Activated naive CD4-positive, alpha-beta T cell treated with anti-CD3 and anti-CD28 coated beads, Interleukin-2, amount 50 U/mL, for 16 hours (primary cell): ENCODE measurements around the gene TJP1.

Experiments used
- DNase-seq: peaks from one replicate; pipeline ENCODE4 v3.0.0-alpha.2; 2020

TJP1 gene

DNA sequence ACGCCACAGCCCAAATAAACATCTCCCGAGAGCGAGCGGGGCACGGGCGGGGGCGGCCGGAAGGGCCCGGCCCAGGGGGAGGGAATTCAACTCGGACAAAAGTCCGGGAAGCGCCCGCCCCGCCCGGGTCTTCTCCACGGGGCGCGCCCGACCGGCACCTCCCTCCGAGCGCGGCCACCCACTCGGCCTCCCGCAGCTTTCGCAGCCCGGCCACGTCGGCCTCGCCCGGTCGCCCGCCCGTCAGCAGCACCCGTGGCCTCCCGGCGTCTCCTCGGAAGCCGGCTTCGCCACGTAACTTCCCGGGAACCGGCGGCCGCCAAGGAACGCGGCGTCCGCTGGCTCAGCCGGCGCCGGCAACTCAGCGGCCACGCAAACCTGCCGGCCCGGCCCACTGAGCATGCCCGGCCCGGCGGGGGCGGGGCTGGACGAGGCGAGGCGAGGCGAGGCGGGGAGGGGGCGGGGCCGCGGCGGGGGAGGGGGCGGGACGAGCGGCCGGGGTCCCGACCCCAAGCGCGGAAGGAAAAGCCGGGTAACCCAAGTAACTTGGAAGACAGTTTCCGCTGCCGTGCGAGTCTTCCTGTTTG is at the start of gene TJP1:
Gene TJP1 (minus strand): TSS at position 369 of the 584 bp plus-strand sequence. CDS start 440 bp downstream, outside the sequence.
- no peak for DNase-seq

DNA sequence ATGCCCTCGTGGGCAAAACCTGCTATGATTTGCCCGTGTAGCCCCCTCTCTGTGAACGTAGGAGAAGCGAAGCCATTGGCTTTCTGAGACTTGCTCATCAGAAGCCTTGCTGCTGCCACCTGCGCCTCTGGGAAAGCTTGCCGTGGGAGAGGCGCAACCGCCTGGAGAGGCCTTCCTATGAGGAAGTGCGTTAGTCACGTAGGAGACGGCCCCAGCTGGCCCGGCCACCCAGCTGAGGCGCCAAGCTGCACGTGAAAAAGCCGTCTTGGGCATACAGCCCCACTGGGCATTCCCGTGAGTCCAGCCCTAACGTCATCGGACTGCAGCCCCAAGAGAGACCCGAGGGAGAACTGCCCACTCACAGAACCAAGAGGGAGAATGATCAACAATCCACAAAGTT is 49.1 kb upstream of the TJP1 start:
- no peak for DNase-seq

DNA sequence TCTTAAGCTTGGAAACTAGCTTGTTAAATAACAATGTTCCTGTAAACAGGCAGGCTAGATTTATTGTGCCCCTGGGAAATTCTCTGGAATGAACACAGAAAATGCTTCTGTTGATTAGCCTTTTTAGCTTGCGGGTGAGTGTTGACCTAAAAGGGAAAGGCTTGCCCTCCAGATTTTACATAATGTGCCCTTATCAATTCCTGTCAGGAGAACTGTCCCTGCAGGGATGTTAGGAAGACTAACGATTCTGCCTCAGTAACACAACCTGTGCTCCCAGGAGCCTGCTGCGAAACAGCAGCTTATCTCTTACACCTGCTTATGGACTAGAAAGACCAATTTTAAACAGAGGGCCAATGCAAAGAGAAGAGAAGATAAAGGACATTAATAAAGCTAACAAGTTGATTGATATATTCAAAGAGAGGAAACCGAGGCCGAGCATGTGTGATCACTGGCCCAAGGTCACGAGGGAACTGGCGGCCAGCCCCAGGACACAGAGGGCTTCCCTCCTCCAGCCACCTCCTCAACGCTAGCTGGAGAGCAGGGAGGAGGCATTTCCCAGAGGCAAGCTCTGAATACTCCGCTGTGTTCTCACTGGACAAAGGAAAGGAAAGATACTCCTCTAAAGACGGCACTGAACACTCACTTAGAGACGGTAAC is 48.4 kb upstream of the TJP1 start:
- no peak for DNase-seq

DNA sequence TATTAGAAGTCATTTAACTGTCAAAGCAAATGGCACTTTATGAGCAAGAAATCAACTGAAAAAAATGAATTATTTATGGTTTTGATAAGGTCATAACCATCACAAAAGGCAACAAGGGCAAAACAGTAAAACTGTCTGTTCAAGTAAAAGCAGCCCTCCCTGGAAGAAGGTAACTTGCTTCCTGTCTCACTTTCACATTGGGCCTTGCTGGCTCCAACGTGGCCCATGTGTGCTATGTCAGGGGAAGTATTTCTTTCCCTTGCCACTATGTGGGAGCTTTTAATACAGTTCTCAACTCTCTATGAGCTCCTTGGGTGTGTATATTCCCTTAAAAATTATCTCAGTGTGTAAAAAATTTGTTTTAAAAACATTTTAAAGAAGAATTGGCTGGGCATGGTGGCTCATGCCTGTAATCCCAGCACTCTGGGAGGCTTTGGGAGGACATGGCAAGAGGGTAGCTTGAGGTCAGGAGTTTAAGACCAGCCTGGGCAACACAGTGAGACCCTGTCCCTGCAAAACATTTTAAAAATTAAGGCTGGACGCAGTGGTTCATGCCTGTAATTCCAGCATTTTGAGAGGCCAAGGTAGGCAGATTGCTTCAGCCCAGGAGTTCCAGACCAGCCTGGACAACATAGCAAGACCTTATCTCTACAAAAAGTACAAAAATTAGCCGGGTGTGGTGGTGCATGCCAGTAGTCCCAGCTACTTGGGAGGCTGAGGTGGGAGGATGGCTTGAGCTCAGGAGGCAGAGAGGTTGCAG is 45.2 kb upstream of the TJP1 start:
- no peak for DNase-seq

DNA sequence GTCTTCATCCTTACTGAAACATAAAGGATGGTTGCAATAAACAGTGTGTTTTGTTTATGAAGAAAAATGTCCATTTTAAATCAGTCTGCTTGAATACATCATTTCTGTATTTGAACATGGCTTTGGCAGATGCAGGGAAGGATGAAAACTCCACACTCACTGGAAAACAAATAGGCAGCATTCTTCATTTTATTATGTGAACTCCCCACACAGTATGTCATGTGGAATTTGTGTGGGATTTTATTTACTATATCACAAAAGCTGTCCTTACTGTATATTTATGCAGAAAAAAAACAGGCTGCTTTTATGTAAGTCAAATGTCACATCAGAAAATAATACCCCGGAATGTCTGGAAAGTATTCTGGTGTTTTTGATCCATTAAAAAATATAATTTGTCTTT is 44.1 kb upstream of the TJP1 start:
- no peak for DNase-seq

DNA sequence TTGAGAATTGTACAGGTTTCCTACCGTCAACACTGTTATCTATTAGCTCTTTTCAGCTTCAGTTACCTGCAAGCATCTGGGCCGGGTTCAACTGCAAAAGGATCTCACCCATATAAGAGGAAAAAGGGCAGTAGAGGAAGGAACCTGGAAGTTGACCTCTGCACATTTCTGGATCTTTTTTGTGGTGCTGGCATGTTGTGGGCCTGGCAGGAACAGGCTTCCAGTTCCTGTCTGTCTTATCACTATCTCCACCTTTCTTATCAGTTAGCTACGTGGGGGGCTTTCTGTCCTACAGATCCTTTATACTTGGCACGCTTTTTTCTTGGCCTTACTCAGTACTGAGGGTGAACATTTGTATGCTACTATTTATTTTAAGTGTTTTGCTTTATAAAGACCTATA is 42.2 kb upstream of the TJP1 start:
- DNase-seq, result no peak

DNA sequence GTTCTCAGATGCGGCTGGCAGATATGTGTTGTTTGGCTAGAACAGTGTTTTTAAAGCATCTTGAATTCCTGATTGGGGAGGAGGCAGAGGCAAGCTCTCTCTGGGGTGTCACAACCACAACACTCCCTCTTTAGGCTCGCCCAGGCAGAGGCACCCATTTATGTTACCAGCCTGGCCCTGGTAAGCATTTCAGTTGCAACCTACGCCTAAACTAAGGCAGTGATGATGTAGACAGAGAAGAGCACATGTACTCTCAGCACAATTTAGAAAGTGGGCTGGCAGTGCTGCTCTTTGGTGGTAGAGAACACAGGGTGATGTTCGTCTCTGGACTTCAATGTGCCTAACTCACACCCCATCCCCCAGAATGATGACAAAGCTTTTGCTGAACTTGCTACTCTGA is 41.2 kb upstream of the TJP1 start:
- no peak for DNase-seq

DNA sequence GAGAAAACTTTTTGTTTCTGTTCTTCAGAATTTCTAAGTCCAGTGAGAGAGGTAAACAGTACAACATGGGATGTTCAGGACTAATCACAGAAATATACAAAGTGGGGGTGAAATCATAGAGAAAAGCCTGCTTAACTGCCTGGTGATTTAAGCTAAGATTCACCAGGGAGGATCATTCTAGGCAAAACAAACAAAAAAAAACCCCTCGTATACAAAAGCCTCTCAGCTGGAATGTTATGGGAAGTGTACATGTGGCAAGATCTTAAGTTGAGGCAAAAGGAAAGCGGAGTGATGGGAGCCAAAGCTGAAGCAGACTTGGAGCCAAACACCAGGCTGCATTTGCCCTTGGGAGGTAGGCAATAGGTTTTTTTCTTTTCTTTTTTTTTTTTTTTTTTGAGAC is 40.0 kb upstream of the TJP1 start:
- DNase-seq, result no peak

DNA sequence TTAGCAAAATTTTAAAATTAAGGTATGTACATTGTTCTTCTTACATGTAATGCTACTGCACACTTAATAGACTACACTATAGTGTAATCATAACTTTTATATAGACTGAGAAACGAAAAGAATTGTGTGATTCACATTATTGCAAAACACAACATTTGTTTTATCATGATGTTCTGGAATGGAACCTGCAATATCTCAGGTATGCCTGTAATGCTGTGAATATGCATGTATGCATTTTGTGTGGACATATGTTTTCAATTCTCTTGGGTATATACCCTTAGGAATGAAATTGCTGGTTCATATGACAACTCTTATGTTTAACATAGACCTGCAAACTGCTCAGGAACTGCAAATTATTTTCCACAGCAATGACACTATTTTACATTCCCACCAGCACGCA is 38.6 kb upstream of the TJP1 start:
- no peak for DNase-seq

DNA sequence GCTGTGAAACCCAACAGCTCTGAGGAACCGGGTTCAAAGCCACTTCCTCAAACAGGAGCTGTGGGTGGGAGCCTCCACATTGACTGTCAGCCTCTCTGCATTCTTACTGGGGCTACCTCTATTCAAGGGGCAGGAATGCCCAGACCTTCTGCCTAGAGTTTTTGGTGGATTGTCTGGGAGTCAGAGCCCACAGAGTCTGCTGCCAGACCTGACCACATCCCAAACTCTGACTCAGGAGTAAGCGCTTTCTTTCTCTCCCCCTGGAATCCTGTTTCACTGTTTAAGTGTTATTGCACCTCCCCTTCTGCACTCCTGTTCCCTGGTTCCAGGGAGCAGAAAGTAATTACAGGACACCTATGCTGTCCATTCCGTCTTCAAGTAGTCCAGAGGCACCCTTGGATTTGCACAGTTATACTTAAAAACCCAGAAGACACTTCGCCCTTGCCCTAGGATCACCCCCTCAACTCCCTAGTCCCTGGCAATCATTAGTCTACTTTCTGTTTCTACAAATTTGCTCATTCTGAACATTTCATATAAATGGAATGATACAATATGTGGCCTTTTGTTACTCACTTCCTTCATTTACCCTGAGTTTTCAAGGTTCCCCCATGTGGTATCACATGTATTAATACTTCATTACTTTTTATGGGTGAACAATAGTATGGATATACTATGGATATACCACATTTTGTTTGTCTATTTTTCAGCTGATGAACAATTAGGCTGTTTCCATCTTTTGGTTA is 37.9 kb upstream of the TJP1 start:
- no peak for DNase-seq

DNA sequence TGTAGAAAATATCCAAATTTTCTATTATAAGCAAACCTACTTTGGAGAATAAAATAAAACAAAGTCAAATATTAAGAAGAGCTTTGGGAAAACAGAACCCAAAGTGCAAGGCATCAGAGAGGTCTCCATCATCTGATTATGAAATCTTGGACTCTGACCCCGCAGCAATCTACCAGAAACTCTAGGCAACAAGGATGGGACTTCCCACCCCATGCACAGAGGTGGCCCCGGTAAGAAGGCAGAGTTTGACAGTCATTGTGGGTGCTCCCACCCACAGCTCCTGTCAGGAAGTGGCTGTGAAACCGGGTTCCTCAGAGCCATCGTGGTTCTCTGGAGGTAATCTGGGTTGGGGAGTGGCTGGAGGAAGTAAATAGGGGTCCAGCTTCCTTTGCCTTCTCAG is 37.0 kb upstream of the TJP1 start:
- DNase-seq, result no peak

DNA sequence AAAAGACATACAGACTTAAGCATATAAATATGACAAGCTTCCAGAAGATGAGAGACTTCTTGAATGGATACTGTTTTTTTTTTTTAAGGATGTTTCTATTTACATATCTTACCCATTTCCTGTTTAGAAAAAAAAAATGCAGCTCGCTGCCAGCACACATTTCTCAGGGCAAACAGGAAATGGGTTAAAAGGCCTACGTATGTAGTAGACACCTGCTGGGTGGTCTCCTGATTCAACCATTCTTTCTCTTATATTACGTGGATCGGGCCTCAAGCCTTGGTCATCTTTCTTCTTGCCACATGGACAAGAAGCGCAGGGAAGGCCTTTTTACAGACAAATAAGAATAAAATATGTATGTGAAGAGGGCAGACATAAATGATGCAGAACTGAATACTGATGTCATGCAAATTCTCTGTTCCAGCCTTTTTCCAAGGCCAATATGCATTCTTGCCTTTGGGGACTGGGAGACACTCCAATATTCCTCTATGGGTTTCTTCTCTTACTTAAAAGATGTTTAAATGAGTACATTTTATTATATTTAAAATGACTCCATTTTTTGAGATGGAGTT is 35.0 kb upstream of the TJP1 start:
- no peak for DNase-seq

DNA sequence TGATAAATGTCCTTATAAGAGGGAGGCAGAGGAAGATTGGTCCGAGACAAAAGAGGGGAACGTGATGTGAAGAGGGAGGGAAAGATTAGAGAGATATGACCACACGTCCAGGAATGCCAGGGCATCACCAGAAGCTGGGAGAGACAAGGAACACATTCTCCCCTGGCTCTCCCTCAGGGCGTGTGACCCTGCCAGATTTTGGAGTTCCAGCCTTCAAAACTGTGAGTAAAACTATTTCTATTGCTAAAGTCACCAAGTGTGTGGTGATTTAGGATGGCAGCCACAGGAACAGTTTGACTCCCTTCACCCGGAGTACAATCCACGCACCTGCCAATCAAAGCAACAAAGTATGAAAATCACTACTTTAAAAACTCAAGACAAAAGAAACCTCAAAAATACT is 32.1 kb upstream of the TJP1 start:
- no peak for DNase-seq

DNA sequence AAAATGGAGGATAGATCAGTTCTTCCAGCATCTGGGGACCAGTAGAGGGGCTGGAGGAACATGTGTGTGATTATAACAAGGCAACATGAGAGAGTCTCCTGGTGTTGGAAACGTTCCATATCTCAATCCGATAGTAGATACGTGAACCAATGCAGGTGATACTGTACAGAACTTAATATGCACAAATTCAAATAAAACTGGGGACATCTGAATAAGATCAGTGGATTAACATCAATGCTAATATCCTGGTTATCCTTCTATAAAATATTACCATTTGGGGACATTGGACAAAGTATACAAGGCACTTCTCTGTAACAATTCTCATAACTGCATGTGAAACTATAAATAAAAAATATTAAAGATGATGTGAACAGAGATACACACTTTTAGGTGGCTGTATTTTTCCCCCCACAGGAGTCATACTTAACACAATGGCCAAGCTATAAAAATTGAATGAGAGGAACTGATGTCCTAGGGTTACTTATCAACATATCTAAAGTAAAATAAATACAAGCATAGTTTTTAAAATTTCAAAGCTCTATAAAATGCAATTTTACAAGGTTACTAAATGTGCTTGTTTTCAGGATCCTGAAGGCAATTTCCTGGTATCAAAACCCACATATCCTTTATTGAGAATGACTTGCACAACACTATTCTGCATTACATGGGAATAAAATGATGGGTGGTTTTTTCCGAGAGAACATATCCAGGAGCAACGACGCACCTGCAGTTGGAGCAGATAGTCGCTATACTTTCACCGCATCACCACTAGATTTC is 31.1 kb upstream of the TJP1 start:
- no peak for DNase-seq

DNA sequence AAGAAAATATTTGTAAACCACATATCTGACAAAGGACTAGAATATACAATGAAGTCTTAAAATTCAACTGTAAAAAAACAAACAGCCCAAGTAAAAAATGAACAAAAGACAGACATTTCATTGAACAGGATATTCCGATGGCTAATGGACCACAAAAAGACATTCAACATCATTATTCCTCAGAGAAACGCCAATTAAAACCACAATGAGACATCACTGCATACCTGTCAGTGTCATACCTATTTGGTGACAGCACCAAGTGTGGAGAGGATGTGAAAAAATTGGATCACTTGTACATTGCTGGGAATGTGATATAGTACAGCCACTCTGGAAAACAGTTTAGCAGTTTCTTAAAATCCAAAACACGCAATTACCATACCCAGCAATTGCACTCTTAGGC is 29.9 kb upstream of the TJP1 start:
- DNase-seq, result no peak

DNA sequence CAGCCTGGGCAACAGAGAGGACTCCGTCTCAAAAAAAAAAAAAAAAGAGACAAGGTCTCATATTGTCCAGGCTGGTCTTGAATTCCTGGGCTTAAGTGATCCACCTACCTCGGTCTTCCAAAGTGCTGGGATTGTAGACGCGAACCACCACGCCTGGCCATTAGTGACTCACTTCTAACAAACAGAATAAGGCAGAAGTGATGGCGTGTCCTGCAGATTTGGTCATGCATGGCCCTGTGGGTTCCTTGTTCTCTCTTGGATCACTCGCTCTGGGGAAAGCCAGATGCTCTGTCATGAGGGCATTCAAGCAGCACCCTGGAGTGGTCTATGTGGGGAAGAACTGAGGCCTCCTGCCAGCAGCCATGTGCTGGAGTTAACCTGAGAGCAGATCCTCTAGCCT is 27.4 kb upstream of the TJP1 start:
- DNase-seq, result no peak

DNA sequence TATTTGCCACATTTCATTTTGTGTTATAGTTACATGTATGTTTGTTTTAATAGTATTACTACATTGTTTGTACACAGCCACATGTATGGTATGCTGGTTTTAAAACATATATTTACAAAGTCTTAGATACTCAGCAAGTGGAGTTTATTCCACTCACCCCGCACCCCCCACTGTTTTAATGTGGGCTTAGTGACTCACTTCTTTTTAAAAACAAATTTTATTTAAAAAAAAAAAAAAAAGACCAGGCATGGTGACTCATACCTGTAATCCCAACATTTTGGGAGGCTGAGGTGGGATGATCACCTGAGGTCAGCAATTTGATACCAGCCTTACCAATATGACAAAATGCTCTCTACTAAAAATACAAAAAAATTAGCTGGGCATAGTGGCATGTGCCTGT is 26.9 kb upstream of the TJP1 start:
- DNase-seq, result no peak

DNA sequence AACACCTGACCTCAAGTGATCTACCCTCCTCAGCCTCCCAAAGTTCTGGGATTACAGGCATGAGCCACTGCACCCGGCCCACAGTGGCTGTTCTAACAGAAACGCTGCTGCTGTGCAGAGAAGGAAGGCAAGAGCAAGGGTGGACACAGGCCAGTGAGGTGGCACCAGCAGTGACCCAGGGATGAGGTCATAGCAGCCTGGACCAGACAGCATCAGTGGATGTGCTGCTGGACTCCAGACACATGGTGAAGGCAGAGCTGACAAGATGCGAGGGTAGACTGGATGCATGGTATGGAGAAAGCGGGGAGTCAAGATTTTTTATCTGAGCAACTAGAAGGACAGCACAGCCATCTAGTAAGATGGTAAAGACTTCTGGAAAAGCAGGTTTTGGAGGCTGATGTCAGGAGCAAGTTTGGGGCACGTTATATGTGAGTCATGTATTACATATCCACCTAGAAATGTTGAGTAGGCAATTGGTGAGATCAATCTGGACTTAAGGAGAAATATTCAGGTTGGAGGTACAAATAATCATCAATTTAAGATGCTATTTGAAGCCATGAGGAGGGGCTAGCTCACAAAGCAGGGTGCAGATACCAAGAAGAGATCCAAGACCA is 22.1 kb upstream of the TJP1 start:
- no peak for DNase-seq

DNA sequence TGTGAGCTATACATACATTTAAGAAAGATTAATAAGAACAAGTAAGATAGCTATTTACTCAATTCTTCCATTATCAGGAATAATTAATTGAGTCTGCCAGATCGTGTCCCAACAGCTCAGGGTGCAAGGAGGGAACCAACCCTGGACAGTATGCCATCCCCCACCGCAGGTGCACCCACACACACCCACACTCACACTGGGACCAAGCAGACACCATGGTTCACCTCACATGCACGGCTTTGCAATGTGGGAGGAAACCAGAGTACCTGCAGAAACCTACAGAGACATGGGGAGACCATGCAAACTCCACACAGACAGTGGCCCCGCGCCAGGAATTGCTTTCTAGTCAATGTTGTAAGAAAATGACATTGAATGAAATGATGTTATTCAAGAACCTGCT is 20.0 kb upstream of the TJP1 start:
- no peak for DNase-seq

DNA sequence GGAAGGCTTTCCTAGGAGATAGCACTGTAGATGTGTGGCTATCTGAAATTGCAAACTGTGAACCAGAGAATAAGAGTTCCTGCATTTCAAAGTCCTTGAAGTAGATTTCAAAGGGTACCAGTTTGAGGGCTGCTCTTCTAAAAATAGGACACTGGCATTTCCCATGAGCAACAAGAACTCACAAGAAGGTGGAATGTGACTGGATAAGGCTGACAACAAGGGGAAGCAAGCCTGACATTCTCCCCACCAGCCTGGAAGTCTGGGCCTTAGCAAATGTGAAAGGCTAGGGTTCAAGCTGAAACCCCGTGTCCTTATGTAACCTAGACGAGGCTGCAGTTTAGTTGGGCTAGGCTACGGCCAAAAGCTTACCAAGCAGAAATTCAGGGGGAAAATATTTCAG is 18.7 kb upstream of the TJP1 start:
- no peak for DNase-seq

DNA sequence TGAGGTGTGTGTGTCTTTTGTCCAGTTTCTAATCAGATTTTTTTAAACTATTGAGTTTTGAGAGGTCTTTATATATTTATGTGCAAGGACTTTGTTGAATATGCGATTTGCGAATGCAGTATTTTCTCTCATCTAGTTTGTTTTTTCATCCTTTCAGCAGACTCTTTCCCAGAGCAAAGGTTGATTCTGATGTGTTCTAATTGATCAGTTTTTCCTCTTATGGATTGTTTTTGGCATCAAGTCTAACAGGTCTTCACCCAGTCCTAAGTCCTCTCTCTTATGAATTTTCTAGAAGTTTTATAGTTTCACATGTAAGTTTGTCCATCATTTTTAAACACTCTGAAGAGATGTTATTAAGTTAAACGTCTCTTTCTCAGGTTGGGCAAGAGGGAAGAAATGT is 17.8 kb upstream of the TJP1 start:
- no peak for DNase-seq

DNA sequence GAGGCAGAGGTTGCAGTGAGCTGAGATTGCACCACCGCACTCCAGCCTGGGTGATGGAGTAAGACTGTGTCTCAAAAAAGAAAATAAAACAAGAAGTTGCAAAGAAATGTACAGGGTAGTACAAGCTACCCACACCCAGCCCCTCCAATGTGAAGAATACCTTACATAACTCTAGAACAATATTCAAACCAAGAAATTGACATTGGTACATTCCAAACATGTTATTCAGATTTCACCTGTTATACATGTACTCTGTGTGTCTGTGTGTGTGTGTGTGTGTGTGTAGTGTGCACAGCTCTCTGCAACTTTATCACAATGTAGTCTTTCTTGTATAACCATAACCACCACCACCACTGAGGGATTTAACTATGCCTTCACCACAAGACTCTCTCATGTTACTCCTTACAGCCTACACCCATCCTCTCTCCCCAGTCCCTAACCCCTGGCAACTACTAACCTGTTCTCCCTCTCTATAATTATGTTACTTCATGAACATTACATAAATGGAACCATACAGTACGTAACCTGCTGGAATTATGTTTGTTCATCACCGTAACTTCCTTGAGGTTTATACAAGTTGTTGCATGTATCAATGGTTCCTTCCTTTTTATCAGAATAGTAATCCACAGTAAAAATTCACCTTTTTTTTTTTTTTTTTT is 16.2 kb upstream of the TJP1 start:
- DNase-seq, result no peak
